GM21576 (cell line): ENCODE measurements around the gene KCNAB1.

Experiments
- ATAC-seq: cut with Tn5 transposase; IDR thresholded peaks from one replicate; pipeline ENCODE4 v1.9.1; 2021; ENCODE audit warnings: mild to moderate bottlenecking, moderate library complexity; ENCODE audit not compliant: unreplicated experiment

The KCNAB1 gene

GRCh38 chr3:156478891-156479290 lies 358.5 kb downstream of the KCNAB1 start:
- no peak for ATAC-seq

GRCh38 chr3:156479604-156480003 lies 359.2 kb downstream of the KCNAB1 start:
- ATAC-seq: no peak

DNA sequence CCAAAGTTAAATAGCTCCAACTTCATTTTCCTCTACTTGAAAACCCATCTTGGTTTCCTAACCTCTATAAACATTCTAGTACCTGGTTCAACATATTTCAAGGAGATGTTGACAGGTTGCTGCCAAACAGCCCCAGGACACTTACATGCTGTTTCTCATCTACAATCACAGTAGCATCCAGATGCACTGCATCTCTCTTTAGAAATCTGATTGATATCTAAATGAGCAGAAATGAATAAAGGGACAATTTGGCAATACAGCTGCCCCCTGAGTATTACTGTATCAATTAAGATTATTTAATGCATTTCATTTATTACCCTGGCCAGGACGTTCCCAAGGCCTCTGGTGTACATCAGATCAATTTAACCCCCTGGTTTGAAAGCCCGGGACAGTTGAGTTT lies 360.6 kb downstream of the KCNAB1 start:
- ATAC-seq: no peak

- ATAC-seq: no peak
Measured at GRCh38 chr3:156483002-156483401, 362.6 kb downstream of the KCNAB1 start.

GRCh38 chr3:156483426-156483825 lies 363.0 kb downstream of the KCNAB1 start:
- peak; percentile 84 for ATAC-seq

GRCh38 chr3:156483961-156484787 lies 363.8 kb downstream of the KCNAB1 start:
- peak; percentile 90 for ATAC-seq

DNA sequence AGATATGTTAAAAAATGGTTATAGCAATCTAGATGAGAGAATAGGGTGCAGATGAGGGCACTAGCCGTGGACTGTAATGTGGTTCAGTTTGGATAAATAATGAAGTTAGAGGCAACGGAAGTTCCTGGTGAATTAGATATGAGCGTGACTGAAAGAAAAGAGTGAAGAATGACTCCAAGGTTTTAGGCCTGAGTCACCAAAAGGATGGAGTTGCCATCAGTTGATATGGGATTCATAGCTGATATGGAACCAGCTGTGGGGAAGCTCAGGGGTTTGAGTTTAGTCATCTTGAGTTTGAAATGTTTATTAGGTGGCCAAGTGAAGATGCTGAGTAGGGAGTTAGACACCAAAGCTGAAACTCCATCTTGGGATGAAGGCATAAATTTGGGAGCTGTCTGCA lies 368.4 kb downstream of the KCNAB1 start:
- no peak for ATAC-seq

- ATAC-seq: no peak
Measured at GRCh38 chr3:156489462-156489911, 369.1 kb downstream of the KCNAB1 start.

DNA sequence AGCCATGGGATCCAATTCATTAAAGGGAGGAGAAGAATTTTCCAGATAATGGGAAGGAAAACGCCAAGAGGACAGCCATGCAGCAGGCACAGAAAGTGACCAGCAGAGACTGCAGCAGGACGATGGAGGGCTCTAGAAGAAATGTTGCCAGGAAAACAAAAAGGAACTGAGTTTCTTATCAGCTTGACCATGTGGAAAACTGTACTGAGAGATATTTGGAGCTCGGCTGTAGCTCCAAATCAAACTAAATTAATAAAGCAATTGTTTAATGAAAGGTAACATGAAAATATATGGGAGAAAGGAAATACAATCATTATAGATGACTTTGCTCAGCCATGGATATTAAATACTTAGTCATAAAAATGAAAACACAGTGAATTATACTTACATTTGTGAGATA lies 370.8 kb downstream of the KCNAB1 start:
- no peak for ATAC-seq

GRCh38 chr3:156492801-156493261 lies 372.5 kb downstream of the KCNAB1 start:
- no peak for ATAC-seq

GRCh38 chr3:156493887-156494286 lies 373.5 kb downstream of the KCNAB1 start:
- no peak for ATAC-seq

DNA sequence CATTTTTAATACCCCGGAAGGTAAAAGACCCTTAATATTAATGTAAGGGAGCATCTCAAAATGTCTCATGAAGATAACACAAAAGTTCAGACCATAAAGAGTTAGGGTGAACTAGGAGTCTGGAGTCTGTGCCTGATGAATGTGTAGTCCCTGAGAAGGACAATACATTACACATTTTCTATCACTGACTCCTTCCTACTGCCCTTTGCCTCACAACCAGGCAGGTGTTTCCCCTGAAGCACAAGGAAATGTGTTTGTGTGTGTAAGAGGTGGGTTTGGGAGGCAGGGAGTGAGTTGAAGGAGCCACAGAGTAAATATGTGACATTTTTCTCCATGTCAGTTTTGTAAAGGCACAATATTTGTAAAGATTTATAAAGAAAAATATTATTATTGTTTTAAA lies 375.4 kb downstream of the KCNAB1 start:
- no peak for ATAC-seq

- no peak for ATAC-seq
Measured at GRCh38 chr3:156497326-156497725, 376.9 kb downstream of the KCNAB1 start.

DNA sequence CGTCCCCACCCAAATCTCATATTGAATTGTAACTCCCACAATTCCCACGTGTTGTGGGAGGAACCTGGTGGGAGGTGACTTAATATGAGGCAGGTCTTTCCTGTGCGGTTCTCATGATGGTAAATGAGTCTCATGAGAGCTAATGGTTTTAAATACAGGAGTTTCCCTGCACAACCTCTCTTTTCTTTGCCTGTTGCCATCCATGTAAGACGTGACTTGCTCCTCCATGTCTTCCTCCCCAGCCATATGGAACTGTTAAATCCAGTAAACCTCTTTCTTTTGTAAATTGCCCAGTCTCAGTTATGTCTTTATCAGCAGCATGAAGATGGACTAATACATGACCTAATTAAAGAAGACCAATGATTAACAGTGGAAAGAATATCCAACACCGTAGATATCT lies 377.9 kb downstream of the KCNAB1 start:
- ATAC-seq: no peak

- ATAC-seq: no peak
Measured at GRCh38 chr3:156507285-156507684, 386.9 kb downstream of the KCNAB1 start.

GRCh38 chr3:156509189-156510174 lies 389.1 kb downstream of the KCNAB1 start:
- ATAC-seq: peak; percentile 68

GRCh38 chr3:156511987-156512677 lies 391.8 kb downstream of the KCNAB1 start:
- ATAC-seq: no peak

GRCh38 chr3:156513619-156514018 lies 393.2 kb downstream of the KCNAB1 start:
- ATAC-seq: no peak

GRCh38 chr3:156516284-156516683 lies 395.9 kb downstream of the KCNAB1 start:
- no peak for ATAC-seq

DNA sequence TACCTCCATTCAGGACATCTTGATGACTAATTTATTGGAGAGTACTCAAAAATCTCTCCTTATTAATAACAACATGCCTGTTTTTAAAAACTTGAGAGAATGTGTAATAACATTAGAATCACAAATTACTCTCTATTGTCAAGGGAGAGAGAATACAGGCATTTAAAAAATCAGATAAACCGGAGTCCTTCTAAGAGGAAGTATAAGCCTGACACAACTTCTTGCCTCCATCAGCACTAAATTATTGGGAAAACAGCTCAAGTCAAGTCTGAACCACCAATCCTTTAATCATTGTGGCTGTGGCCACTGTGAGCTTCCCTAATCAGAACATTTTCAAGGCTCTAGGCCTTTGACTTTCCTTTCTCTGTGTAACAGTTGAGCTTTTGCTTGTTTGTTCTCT lies 396.6 kb downstream of the KCNAB1 start:
- ATAC-seq: no peak

GRCh38 chr3:156518726-156519125 lies 398.3 kb downstream of the KCNAB1 start:
- ATAC-seq: no peak
